Spleen (tissue), 7 donors: ENCODE measurements around the gene SMAD6.
"Not testable (repeated sequence)": the region's sequence is repeated elsewhere in the genome, so short reads cannot be mapped to it uniquely, and the experiment has no call there.

Experiments
- POLR2A ChIP-seq, 3 donors: fragments of 450-650 bp; IDR thresholded peaks; one replicate each; pipeline ENCODE4 v1.5.1; 2017; ENCODE audit warnings: antibody characterized with exemption in 3 of 3, mild to moderate bottlenecking in 1 of 3
- POLR2AphosphoS5 ChIP-seq, 3 donors: sonication (generic); formaldehyde crosslinking; IDR thresholded peaks; one replicate each; pipeline ENCODE4 v1.5.1; 2017; ENCODE audit warnings: antibody characterized with exemption in 3 of 3
- TF ChIP-seq, protein P1 (sequence below), 11 experiments: fragments of 200-600 bp in 7 of 11; fragments of 450-650 bp in 4 of 11; sonication (generic) in 4 of 11; IDR thresholded peaks in 8 of 11; conservative IDR thresholded peaks in 3 of 11; 1 replicate in 7 of 11; 2 replicates in 4 of 11; pipeline versions ENCODE4 v1.4.0 to v1.8.0; 2016 to 2021; ENCODE audit warnings: antibody characterized with exemption in 11 of 11, inconsistent platforms in 4 of 11, mild to moderate bottlenecking in 1 of 11
- donor health status: DM: no; HTN: no; CAD: no; lungs with moderate emphysema.
- donor health status: DM: no; HTN: no; CAD: no.
- donor health status: DM: no; HTN: no; CAD: no.

DNA sequence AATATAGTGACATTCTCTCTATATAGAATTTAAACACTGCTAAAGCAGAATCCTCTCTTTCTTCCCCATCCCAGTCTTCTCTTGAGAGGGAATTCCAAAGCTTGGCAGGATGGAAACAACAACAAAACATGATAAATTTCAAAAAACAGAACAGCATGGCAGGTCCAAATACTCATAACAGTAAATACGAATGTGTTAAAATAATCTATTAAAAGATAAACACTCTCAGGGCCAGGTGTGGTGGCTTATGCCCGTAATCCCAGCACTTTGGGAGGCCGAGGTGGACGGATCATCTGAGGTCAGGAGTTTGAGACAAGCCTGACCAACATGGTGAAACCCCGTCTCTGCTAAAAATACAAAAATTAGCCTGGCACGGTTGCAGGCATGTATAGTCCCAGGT, 56.2 kb downstream of the SMAD6 start:
- not testable (repeated sequence) for TF ChIP-seq POLR2AphosphoS5, POLR2A (IDR thresholded peaks at IDR 0.05)
- TF ChIP-seq, protein P1, sequence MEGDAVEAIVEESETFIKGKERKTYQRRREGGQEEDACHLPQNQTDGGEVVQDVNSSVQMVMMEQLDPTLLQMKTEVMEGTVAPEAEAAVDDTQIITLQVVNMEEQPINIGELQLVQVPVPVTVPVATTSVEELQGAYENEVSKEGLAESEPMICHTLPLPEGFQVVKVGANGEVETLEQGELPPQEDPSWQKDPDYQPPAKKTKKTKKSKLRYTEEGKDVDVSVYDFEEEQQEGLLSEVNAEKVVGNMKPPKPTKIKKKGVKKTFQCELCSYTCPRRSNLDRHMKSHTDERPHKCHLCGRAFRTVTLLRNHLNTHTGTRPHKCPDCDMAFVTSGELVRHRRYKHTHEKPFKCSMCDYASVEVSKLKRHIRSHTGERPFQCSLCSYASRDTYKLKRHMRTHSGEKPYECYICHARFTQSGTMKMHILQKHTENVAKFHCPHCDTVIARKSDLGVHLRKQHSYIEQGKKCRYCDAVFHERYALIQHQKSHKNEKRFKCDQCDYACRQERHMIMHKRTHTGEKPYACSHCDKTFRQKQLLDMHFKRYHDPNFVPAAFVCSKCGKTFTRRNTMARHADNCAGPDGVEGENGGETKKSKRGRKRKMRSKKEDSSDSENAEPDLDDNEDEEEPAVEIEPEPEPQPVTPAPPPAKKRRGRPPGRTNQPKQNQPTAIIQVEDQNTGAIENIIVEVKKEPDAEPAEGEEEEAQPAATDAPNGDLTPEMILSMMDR (IDR thresholded peaks at IDR 0.05 in 8 of 11, conservative IDR thresholded peaks at IDR 0.05 in 3 of 11) = not testable (repeated sequence)
